ENCODE data around the gene DNER. TPM values are rescaled to one million over a fixed set of nuclear protein-coding genes. Genes with fewer than 3 reads are reported as not detected.

DNER gene
- total and polyA plus RNA-seq, 2 of the 13 experiments (the other 11 are each of a cell fraction or from before 2014, with no cell fraction given), result not detected

- Histone ChIP-seq H3K36me3 (replicated peaks in 1 of 2; ENCODE audit: control insufficient read depth in 1 of 2, insufficient read depth in 2 of 2, low read length in 2 of 2) (no peaks in the 10 kb centered on the region), H3K9me3 (ENCODE audit: low read length) (no peaks in the 10 kb centered on the region), H3K9ac (ENCODE audit: insufficient read depth, low read depth, low read length) (no peak overlapping the region), H4K20me1 (ENCODE audit: insufficient read depth, low read length) (no peaks in the 10 kb centered on the region), H3K27ac (ENCODE audit: extremely low read length, insufficient read depth, low read length) (no peak overlapping the region), H3K4me1 (ENCODE audit: insufficient read depth, low read length) (no peaks in the 10 kb centered on the region), H3K4me2 (ENCODE audit: low read depth, low read length) (no peak overlapping the region), H3K27me3 (ENCODE audit: control insufficient read depth in 1 of 2, insufficient read depth in 2 of 2, low read length in 2 of 2) (peaks cover 0 to 4% of the 10 kb centered on the region in 2 experiments; a peak in 2 of 5 replicates), H2AFZ (ENCODE audit: low read length) (no peak overlapping the region), H3K4me3 (replicated peaks in 1 of 3; ENCODE audit: insufficient read depth in 1 of 3, low read depth in 2 of 3, low read length in 3 of 3) (no peak overlapping the region), H3K79me2 (ENCODE audit: insufficient read depth, low read length) (no peaks in the 10 kb centered on the region)
- in situ Hi-C loops (cut with HindIII; ENCODE audit: extremely low pct_ligation_motif_present, low pct_unique_long_range_greater_than_20kb), result no loop called here
- FAIRE-seq (no peak), ATAC-seq (no peak), DNase-seq (ENCODE audit: low spot score) (no peak)
- no TSS peak for BruUV-seq (replicated peaks)
- POLR2A ChIA-PET, result no interaction called here
- 19% methylated on average over 3 of the region's 7 CpGs for WGBS (ENCODE audit: low lambda C conversion rate)
- CTCF ChIA-PET (ENCODE audit: low intra/inter-chr PET ratio, low total read pairs), result no interaction called here
- intact Hi-C loops (cut with micrococcal nuclease; ENCODE audit: unreplicated experiment), result no loop called here
- TF ChIP-seq KLF13 (CRISPR knock-in tag; IDR thresholded peaks at IDR 0.05) (no peak), E2F2 (CRISPR knock-in tag; IDR thresholded peaks at IDR 0.05; ENCODE audit: borderline replicate concordance) (no peak), ISX (CRISPR knock-in tag; conservative IDR thresholded peaks at IDR 0.05) (no peak), DNMT3B (CRISPR knock-in tag; conservative IDR thresholded peaks at IDR 0.05) (no peak), ZNF282 (IDR thresholded peaks at IDR 0.05; ENCODE audit: partially characterized antibody) (no peak), HHEX (CRISPR knock-in tag; IDR thresholded peaks at IDR 0.05) (no peak), ARNT (IDR thresholded peaks at IDR 0.05) (no peak), ZNF263 (CRISPR knock-in tag; IDR thresholded peaks at IDR 0.05) (no peak), ZNF607 (CRISPR knock-in tag; IDR thresholded peaks at IDR 0.05; ENCODE audit: borderline replicate concordance) (no peak), ERF (CRISPR knock-in tag; IDR thresholded peaks at IDR 0.05) (no peak)
Observed at GRCh38 chr2:229612384-229612971, 101.9 kb downstream of the DNER start.

Measured in HepG2 (cell line).